CD14-positive monocyte (primary cell): Measurements from ENCODE around the gene RASAL3. TPM values are rescaled to one million over a fixed set of nuclear protein-coding genes. Genes with fewer than 3 reads are reported as not detected.

Experiments used
- DNase-seq, 3 donors: peaks; one replicate each; pipeline ENCODE4 v3.0.0-alpha.2; 2011 to 2022
- H2AFZ ChIP-seq: 2 replicates; pipeline ENCODE4 v1.6.0; 2012; ENCODE audit warnings: mild to moderate bottlenecking, low read depth, low read length, inconsistent platforms; ENCODE audit not compliant: insufficient read depth, poor library complexity, severe bottlenecking
- H3K27ac ChIP-seq, 2 donors: 1 replicate in 1 of 2; 2 replicates in 1 of 2; pipeline ENCODE4 v1.5.1; 2012 to 2013; ENCODE audit warnings: low read length in 2 of 2, control low read depth in 1 of 2, inconsistent platforms in 1 of 2, low read depth in 1 of 2, mild to moderate bottlenecking in 1 of 2
- H3K27me3 ChIP-seq, 2 donors: one replicate each; pipeline versions ENCODE4 v1.6.0 to v1.6.1; 2011 to 2013; ENCODE audit warnings: low read length in 2 of 2; ENCODE audit not compliant: control insufficient read depth in 2 of 2, insufficient read depth in 2 of 2
- H3K36me3 ChIP-seq, 2 donors: replicated peaks in 1 of 2; 1 replicate in 1 of 2; 2 replicates in 1 of 2; pipeline versions ENCODE4 v1.5.1 to v1.6.1; 2012 to 2013; ENCODE audit warnings: low read length in 2 of 2, control low read depth in 1 of 2, inconsistent platforms in 1 of 2, mild to moderate bottlenecking in 1 of 2; ENCODE audit not compliant: insufficient read depth in 2 of 2, control insufficient read depth in 1 of 2
- H3K4me1 ChIP-seq, 2 donors: 1 replicate in 1 of 2; 2 replicates in 1 of 2; pipeline versions ENCODE4 v1.5.1 to v1.6.1; 2012 to 2013; ENCODE audit warnings: low read length in 2 of 2, control low read depth in 1 of 2, inconsistent platforms in 1 of 2, mild to moderate bottlenecking in 1 of 2, moderate library complexity in 1 of 2; ENCODE audit not compliant: insufficient read depth in 2 of 2, control insufficient read depth in 1 of 2
- H3K4me2 ChIP-seq: replicated peaks from 2 replicates; pipeline ENCODE3; 2012; ENCODE audit warnings: low read length, moderate library complexity, mild to moderate bottlenecking; ENCODE audit not compliant: poor library complexity, severe bottlenecking; ENCODE audit errors: extremely low read depth
- H3K4me3 ChIP-seq, 3 experiments: fragments of 200-600 bp in 1 of 3; sonication (generic) in 1 of 3; replicated peaks in 1 of 3; 1 replicate in 2 of 3; 2 replicates in 1 of 3; pipeline ENCODE4 v1.5.1; 2011 to 2013; ENCODE audit warnings: low read length in 3 of 3, mild to moderate bottlenecking in 3 of 3, control low read depth in 2 of 3, low read depth in 2 of 3, inconsistent platforms in 1 of 3, moderate library complexity in 1 of 3
- H3K79me2 ChIP-seq: 2 replicates; pipeline ENCODE4 v1.6.0; 2012; ENCODE audit warnings: mild to moderate bottlenecking, control low read depth, inconsistent platforms, low read length, moderate library complexity; ENCODE audit not compliant: insufficient read depth
- H3K9ac ChIP-seq: 2 replicates; pipeline ENCODE4 v1.6.0; 2017; ENCODE audit warnings: low read length, mild to moderate bottlenecking; ENCODE audit not compliant: insufficient read depth, poor library complexity, severe bottlenecking
- H3K9me3 ChIP-seq, 2 donors: replicated peaks in 1 of 2; 1 replicate in 1 of 2; 2 replicates in 1 of 2; pipeline versions ENCODE4 v1.5.1 to v1.6.1; 2012 to 2013; ENCODE audit warnings: low read length in 2 of 2, control low read depth in 1 of 2; ENCODE audit not compliant: control insufficient read depth in 1 of 2, insufficient read depth in 1 of 2
- H4K20me1 ChIP-seq: 2 replicates; pipeline ENCODE4 v1.6.0; 2012; ENCODE audit warnings: mild to moderate bottlenecking, low read length, control low read depth, moderate library complexity; ENCODE audit not compliant: insufficient read depth
- H3K27ac Mint-ChIP-seq, 7 donors: one replicate each; pipeline ENCODE4 v1.8.0; 2020; ENCODE audit warnings: mild to moderate bottlenecking in 7 of 7, mixed read lengths in 7 of 7, moderate library complexity in 6 of 7, inconsistent platforms in 2 of 7
- H3K27me3 Mint-ChIP-seq, 3 donors: one replicate each; pipeline ENCODE4 v1.8.0; 2021 to 2022; ENCODE audit warnings: low read depth in 3 of 3, mild to moderate bottlenecking in 3 of 3, mixed read lengths in 3 of 3, moderate library complexity in 3 of 3, inconsistent platforms in 1 of 3
- H3K36me3 Mint-ChIP-seq, 2 donors: one replicate each; pipeline ENCODE4 v1.8.0; 2020; ENCODE audit warnings: mixed read lengths in 2 of 2, inconsistent platforms in 1 of 2, mild to moderate bottlenecking in 1 of 2
- H3K4me1 Mint-ChIP-seq: one replicate; pipeline ENCODE4 v1.8.0; 2020; ENCODE audit warnings: mild to moderate bottlenecking, mixed read lengths
- H3K4me3 Mint-ChIP-seq, 2 donors: one replicate each; pipeline ENCODE4 v1.8.0; 2020; ENCODE audit warnings: mild to moderate bottlenecking in 2 of 2, mixed read lengths in 2 of 2, moderate library complexity in 1 of 2
- H3K9me3 Mint-ChIP-seq, 7 donors: one replicate each; pipeline ENCODE4 v1.8.0; 2020 to 2022; ENCODE audit warnings: mixed read lengths in 7 of 7, mild to moderate bottlenecking in 6 of 7, moderate library complexity in 6 of 7, inconsistent platforms in 2 of 7
- WGBS: methylation state at CpG from one replicate; pipeline ENCODE4 v1.1.5; 2013; ENCODE audit warnings: missing lambda C conversion rate; ENCODE audit not compliant: insufficient coverage; 5-methylcytosine and 5-hydroxymethylcytosine counted together
- intact Hi-C, 2 donors: fragments of 100-400 bp; cut with micrococcal nuclease; formaldehyde crosslinking; loops; one replicate each; pipeline versions ENCODE4 v1.15.0 to v1.15.1; 2023
- polyA plus RNA-seq, 3 donors: library from polyadenylated mRNA; depleted of rRNA in 1 of 3; unstranded in 2 of 3; stranded (reverse) in 1 of 3; fragments of 300-500 nt in 2 of 3; fragments of >200 nt in 1 of 3; fragmentation: Illumina TruSeq in 2 of 3; gene quantifications; 1 replicate in 2 of 3; 2 replicates in 1 of 3; pipeline ENCODE4 v1.2.3, GENCODE V29; 2012 to 2021
- TF ChIP-seq, protein P1 (sequence below): fragments of 200-600 bp; IDR thresholded peaks from one replicate; pipeline ENCODE4 v1.8.0; 2022; ENCODE audit warnings: antibody characterized with exemption, mild to moderate bottlenecking

Gene RASAL3
- polyA plus RNA-seq, 3 donors: 4.5 to 45.4 (median 13.6) TPM

DNA sequence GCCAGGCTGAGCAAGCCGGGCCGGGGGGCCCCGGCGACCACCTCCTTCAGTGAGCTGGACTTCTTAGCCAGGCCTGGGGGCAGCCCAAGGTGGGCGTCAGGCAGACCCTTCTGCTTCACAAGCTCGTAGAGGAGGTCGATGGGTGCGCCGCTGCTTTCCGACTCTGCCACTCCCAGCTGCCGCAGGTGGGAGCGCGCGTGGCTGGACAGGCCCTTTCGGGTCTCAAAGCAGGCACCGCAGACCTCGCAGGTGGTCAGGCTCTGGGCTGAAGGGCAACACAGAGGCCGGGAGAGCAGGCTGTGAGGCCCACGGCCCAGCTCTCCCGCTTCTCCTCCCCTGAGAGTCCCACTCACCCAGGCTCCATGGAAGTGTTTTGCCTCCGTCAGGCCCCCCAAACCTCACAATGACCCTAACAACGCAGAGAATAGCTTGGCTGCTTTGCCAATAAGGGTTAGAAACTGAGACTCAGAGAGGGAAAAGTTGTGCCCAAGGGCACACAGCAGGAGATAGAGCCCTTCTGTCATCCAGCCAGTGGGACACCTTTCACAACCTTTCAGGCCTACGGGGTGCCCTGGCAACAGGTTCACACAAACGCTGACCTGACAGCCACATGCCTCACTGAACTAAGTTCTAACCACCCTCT lies 34.4 kb downstream of the RASAL3 start:
- no peak overlapping the region for H3K27ac ChIP-seq
- H3K36me3 ChIP-seq: peaks cover 37 to 47% of the 10 kb centered on the region in 2 donors
- no peak overlapping the region for H3K4me3 Mint-ChIP-seq
- peaks cover 28% of the 10 kb centered on the region for H3K4me1 Mint-ChIP-seq
- intact Hi-C loops: loop anchor here in 1 of 2 donors (5.0 kb wide), 1 partner anchor 127 kb away; no protein-coding TSS in a partner anchor
- no peak for DNase-seq
- H3K4me1 ChIP-seq: peaks cover 26 to 31% of the 10 kb centered on the region in 2 donors
- H3K4me3 ChIP-seq: no peak overlapping the region
- H3K27me3 Mint-ChIP-seq: peaks cover 0 to 8% (median 0%) of the 10 kb centered on the region in 3 donors
- peaks cover 25 to 41% of the 10 kb centered on the region in 2 donors for H3K36me3 Mint-ChIP-seq
- H4K20me1 ChIP-seq: peaks cover 28% of the 10 kb centered on the region
- no peaks in the 10 kb centered on the region for H3K27me3 ChIP-seq
- TF ChIP-seq, protein P1, sequence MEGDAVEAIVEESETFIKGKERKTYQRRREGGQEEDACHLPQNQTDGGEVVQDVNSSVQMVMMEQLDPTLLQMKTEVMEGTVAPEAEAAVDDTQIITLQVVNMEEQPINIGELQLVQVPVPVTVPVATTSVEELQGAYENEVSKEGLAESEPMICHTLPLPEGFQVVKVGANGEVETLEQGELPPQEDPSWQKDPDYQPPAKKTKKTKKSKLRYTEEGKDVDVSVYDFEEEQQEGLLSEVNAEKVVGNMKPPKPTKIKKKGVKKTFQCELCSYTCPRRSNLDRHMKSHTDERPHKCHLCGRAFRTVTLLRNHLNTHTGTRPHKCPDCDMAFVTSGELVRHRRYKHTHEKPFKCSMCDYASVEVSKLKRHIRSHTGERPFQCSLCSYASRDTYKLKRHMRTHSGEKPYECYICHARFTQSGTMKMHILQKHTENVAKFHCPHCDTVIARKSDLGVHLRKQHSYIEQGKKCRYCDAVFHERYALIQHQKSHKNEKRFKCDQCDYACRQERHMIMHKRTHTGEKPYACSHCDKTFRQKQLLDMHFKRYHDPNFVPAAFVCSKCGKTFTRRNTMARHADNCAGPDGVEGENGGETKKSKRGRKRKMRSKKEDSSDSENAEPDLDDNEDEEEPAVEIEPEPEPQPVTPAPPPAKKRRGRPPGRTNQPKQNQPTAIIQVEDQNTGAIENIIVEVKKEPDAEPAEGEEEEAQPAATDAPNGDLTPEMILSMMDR: no peak
- peak overlapping the region in 1 of 7 donors; percentile 36 for H3K27ac Mint-ChIP-seq
- 95% methylated on average over 24 of the region's 24 CpGs for WGBS
- H3K79me2 ChIP-seq: peaks cover 44% of the 10 kb centered on the region
- no peaks in the 10 kb centered on the region for H3K9me3 ChIP-seq
- H3K9ac ChIP-seq: no peak overlapping the region
- H3K4me2 ChIP-seq: no peak overlapping the region
- peaks cover 0 to 2% (median 0%) of the 10 kb centered on the region in 7 donors for H3K9me3 Mint-ChIP-seq
- H2AFZ ChIP-seq: no peak overlapping the region

DNA sequence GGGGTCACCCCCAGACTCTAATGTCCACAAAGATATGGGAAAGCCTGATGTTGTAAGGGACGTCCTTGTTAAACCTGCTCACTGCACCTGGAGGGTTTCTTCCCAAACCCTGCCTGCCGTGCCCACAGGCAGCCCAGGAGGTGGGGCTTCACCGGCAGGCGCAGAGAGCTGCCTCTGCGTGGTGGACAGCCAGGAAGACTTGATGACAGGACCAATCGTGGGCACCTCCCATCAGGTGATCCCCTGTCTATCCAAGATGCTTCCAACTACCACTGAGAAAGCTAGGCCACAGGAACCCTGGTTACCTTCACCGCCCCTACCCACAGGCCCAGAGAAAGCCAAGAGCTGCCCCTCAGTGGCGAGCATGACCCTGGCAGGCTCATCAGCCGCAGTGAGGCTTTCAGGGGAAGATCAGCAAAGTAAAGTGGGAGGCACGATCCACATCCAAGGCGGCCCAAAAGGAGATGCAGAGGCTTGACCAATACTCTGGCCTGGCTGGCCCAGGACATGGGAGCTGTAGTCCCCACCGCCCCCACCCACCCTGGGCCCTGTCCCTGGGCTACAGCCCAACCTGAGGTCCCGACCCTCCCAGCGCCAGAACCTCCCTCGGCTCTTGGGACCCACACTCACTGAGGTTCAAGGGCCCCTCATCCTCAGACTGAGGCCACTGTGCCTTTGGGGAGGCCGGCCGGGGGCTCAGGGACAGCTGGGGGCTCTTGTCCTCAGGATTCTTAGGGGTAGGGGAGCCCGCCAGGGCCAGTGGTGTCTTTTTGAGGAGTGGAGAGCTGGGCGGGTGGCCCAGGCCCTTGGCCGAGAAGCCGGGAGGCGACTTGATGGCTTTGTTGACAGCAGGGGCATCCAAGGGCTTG lies 35.2 kb downstream of the RASAL3 start:
- H3K4me3 Mint-ChIP-seq: no peak overlapping the region
- Histone ChIP-seq H3K79me2 (peaks cover 44% of the 10 kb centered on the region), H3K4me1 (peaks cover 26 to 31% of the 10 kb centered on the region in 2 donors), H3K36me3 (peaks cover 43 to 55% of the 10 kb centered on the region in 2 donors), H3K4me2 (no peak overlapping the region), H3K4me3 (no peak overlapping the region), H4K20me1 (peaks cover 28% of the 10 kb centered on the region), H3K9ac (no peak overlapping the region), H3K9me3 (no peaks in the 10 kb centered on the region), H3K27ac (no peak overlapping the region), H2AFZ (no peak overlapping the region), H3K27me3 (no peaks in the 10 kb centered on the region)
- H3K27ac Mint-ChIP-seq: peak overlapping the region in 2 of 7 donors; percentile 46 to 58
- 97% methylated on average over 18 of the region's 22 CpGs for WGBS
- H3K9me3 Mint-ChIP-seq: peaks cover 0 to 2% (median 1%) of the 10 kb centered on the region in 7 donors
- TF ChIP-seq, protein P1: no peak
- H3K27me3 Mint-ChIP-seq: peaks cover 0 to 7% (median 0%) of the 10 kb centered on the region in 3 donors
- no peak for DNase-seq
- intact Hi-C loops: no loop called here
- peaks cover 27 to 46% of the 10 kb centered on the region in 2 donors for H3K36me3 Mint-ChIP-seq
- peaks cover 28% of the 10 kb centered on the region for H3K4me1 Mint-ChIP-seq
